HepG2 (cell line): Measurements from ENCODE around the gene PCCB. TPM values are rescaled to one million over a fixed set of nuclear protein-coding genes. Genes with fewer than 3 reads are reported as not detected.
A peak's percentile ranks its signal among the peaks of the same experiment; 100 is the strongest.

ENCODE experiments used
- AHDC1 ChIP-seq: sonication (generic); formaldehyde crosslinking; IDR thresholded peaks from 2 replicates; pipeline ENCODE4 v1.5.1; 2020; ENCODE audit warnings: mild to moderate bottlenecking, missing genetic modification reagents, borderline replicate concordance
- DDIT3 ChIP-seq: sonication (generic); formaldehyde crosslinking; IDR thresholded peaks from 2 replicates; pipeline ENCODE4 v1.4.0; 2020; ENCODE audit warnings: mild to moderate bottlenecking, missing genetic modification reagents
- ELK4 ChIP-seq: sonication (generic); formaldehyde crosslinking; IDR thresholded peaks from 2 replicates; pipeline ENCODE4 v1.9.0; 2021; ENCODE audit warnings: missing genetic modification reagents, borderline replicate concordance
- GLMP ChIP-seq: sonication (generic); formaldehyde crosslinking; IDR thresholded peaks from 2 replicates; pipeline ENCODE4 v1.9.0; 2021; ENCODE audit warnings: missing genetic modification reagents, mild to moderate bottlenecking, borderline replicate concordance
- POGZ ChIP-seq: sonication (generic); formaldehyde crosslinking; IDR thresholded peaks from 2 replicates; pipeline ENCODE4 v1.4.0; 2020; ENCODE audit warnings: mild to moderate bottlenecking, missing genetic modification reagents
- SATB2 ChIP-seq: sonication (generic); formaldehyde crosslinking; IDR thresholded peaks from 2 replicates; pipeline ENCODE4 v1.5.0; 2020; ENCODE audit warnings: missing genetic modification reagents
- SMARCE1 ChIP-seq: fragments of 450-650 bp; IDR thresholded peaks from 2 replicates; pipeline ENCODE4 v1.6.1; 2017; ENCODE audit warnings: borderline replicate concordance
- SNRNP70 ChIP-seq: fragments of 200-400 bp; formaldehyde crosslinking; IDR thresholded peaks from 2 replicates; pipeline ENCODE4 v1.6.1; 2017; ENCODE audit warnings: mild to moderate bottlenecking, low read depth, low read length, moderate library complexity
- THAP7 ChIP-seq: sonication (generic); formaldehyde crosslinking; IDR thresholded peaks from 2 replicates; pipeline ENCODE4 v1.8.1; 2023; ENCODE audit warnings: mild to moderate bottlenecking, missing genetic modification reagents
- TSC22D2 ChIP-seq: sonication (generic); formaldehyde crosslinking; IDR thresholded peaks from 2 replicates; pipeline ENCODE4 v1.5.1; 2020; ENCODE audit warnings: missing genetic modification reagents, mild to moderate bottlenecking, borderline replicate concordance
- ZBTB34 ChIP-seq: sonication (generic); formaldehyde crosslinking; IDR thresholded peaks from 2 replicates; pipeline ENCODE4 v1.8.0; 2022; ENCODE audit warnings: mild to moderate bottlenecking, missing genetic modification reagents
- ZBTB7A ChIP-seq: sonication (generic); formaldehyde crosslinking; IDR thresholded peaks from 2 replicates; pipeline ENCODE4 v1.8.0; 2022; ENCODE audit warnings: mild to moderate bottlenecking, missing genetic modification reagents
- ZNF354B ChIP-seq: sonication (generic); formaldehyde crosslinking; IDR thresholded peaks from 2 replicates; pipeline ENCODE4 v1.8.0; 2022; ENCODE audit warnings: mild to moderate bottlenecking, missing genetic modification reagents
- ZNF414 ChIP-seq: sonication (generic); formaldehyde crosslinking; IDR thresholded peaks from 2 replicates; pipeline ENCODE4 v1.5.0; 2020; ENCODE audit warnings: missing genetic modification reagents
- ZNF580 ChIP-seq: IDR thresholded peaks from 2 replicates; pipeline ENCODE4 v1.6.1; 2016; ENCODE audit warnings: low read depth, borderline replicate concordance
- ZNF75D ChIP-seq: sonication (generic); formaldehyde crosslinking; IDR thresholded peaks from 2 replicates; pipeline ENCODE4 v1.8.1; 2023; ENCODE audit warnings: missing genetic modification reagents, mild to moderate bottlenecking, borderline replicate concordance
- ZNF850 ChIP-seq: sonication (generic); formaldehyde crosslinking; conservative IDR thresholded peaks from 2 replicates; pipeline ENCODE4 v1.9.0; 2021; ENCODE audit warnings: mild to moderate bottlenecking, missing genetic modification reagents
- polyA plus RNA-seq, 8 experiments: library from polyadenylated mRNA; depleted of rRNA in 3 of 8; stranded (reverse) in 7 of 8; unstranded in 1 of 8; fragments of >200 nt; fragmentation: Illumina TruSeq in 4 of 8; extraction: Trizol in 4 of 8; gene quantifications; 2 replicates each; pipeline versions ENCODE4 v1.2.1 to v1.2.3, GENCODE V29; 2011 to 2016; ENCODE audit warnings: low read depth in 4 of 8, missing spikeins in 1 of 8, mixed read lengths in 1 of 8; ENCODE audit not compliant: insufficient read depth in 1 of 8
- total RNA-seq, 5 experiments: library from RNA; depleted of rRNA; stranded (reverse); fragments of >200 nt; fragmentation: Illumina TruSeq; extraction: Trizol; gene quantifications; 2 replicates each; pipeline ENCODE4 v1.2.3, GENCODE V29; 2016; ENCODE audit warnings: low read depth in 1 of 5

PCCB gene
- total and polyA plus RNA-seq, 2 of the 13 experiments (the other 11 are each of a cell fraction or from before 2014, with no cell fraction given) = 84.1 to 88.7 TPM

- TF ChIP-seq THAP7 (CRISPR knock-in tag) (no peak; the same call in 1 of the 2 replicates), ELK4 (CRISPR knock-in tag) (peak; percentile 90; the same call in 1 of the 2 replicates), ZNF354B (peak; percentile 96), AHDC1 (CRISPR knock-in tag) (no peak), ZBTB7A (CRISPR knock-in tag) (peak; percentile 68; the same call in 1 of the 2 replicates), ZBTB34 (peak; percentile 85), ZNF75D (peak; percentile 90; the same call in 1 of the 2 replicates), ZNF414 (CRISPR knock-in tag) (no peak), ZNF580 (0 out of 2 replicates have a peak, but pooled peaks have one; percentile 74), POGZ (CRISPR knock-in tag) (no peak; the same call in 1 of the 2 replicates), SATB2 (CRISPR knock-in tag) (peak; percentile 97), ZNF850 (CRISPR knock-in tag) (no peak), DDIT3 (CRISPR knock-in tag) (no peak), TSC22D2 (CRISPR knock-in tag) (peak; percentile 83), GLMP (CRISPR knock-in tag) (no peak), SMARCE1 (no peak), SNRNP70 (no peak)
These were observed 842 bp downstream of the PCCB start (continued) for GRCh38 chr3:136250903-136251460.
